GM18502 (cell line): ENCODE measurements around the gene BCAS1.

ENCODE experiments used
- ATAC-seq: cut with Tn5 transposase; IDR thresholded peaks from one replicate; pipeline ENCODE4 v1.9.1; 2021; ENCODE audit warnings: mild to moderate bottlenecking; ENCODE audit not compliant: unreplicated experiment, poor library complexity

The BCAS1 gene, protein sequence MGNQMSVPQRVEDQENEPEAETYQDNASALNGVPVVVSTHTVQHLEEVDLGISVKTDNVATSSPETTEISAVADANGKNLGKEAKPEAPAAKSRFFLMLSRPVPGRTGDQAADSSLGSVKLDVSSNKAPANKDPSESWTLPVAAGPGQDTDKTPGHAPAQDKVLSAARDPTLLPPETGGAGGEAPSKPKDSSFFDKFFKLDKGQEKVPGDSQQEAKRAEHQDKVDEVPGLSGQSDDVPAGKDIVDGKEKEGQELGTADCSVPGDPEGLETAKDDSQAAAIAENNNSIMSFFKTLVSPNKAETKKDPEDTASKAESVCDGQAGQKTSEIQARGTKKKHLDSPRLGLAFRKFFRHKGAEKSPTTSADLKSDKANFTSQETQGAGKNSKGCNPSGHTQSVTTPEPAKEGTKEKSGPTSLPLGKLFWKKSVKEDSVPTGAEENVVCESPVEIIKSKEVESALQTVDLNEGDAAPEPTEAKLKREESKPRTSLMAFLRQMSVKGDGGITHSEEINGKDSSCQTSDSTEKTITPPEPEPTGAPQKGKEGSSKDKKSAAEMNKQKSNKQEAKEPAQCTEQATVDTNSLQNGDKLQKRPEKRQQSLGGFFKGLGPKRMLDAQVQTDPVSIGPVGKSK

DNA sequence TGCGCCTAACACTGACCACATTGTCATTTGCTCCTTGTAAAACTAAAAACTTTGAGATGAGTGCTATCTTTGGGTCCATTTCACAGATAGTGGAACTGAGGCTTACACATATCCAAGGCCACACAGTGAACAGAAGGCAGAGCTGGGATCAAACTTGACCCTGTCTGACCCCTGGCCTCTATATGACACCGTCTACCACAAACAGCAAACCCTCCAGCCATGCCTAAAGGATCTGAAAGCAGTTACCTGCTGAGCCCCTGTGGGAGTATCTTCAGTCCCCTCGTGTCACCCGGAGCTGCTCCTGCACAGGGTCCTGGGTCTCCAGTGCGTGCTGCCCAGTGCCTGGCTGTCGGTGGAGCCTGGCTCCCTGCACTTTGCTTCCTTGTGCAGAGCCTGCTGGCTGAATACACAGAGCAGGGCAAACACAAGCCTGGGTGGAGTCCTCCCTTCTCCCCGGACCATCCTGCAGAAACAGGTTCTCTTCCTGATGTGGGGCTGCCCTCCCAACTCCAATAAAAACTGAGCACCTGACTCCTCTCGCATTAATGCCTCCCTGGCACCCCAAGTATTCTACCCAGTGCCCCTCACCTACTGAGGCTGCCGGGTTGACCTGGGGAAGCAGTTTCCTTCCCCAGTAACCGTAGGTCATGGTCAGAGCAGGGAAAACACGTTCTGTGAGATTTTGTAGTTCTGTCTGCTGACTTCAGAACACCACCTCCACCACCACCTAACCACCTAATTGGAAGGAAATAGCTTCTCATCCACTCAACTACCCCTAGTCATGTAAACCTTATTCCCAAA lies at the start of gene BCAS1:
Gene BCAS1 (minus strand): TSS at position 408 of the 801 bp plus-strand sequence. CDS start 11,876 bp downstream, outside the sequence.
- no peak for ATAC-seq

DNA sequence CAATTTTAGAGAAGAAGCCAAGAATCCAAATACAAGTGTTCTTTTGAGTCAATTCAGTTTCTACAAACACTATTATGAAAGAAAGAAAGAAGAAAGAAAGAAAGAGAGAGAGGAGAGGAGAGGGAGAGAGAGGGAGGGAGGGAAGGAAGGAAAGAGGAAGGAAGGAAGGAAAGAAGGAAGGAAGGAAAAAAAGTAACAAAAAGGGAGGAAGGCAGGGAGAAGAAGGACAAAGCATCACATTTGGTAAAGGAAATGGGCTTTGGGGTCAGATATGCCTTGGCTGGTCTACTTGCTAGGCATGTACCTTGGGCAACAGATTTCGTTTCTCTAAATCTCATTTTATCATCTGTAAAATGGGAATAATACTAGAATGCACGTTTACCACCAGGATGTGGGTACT lies 49.4 kb upstream of the BCAS1 start:
- ATAC-seq: no peak

DNA sequence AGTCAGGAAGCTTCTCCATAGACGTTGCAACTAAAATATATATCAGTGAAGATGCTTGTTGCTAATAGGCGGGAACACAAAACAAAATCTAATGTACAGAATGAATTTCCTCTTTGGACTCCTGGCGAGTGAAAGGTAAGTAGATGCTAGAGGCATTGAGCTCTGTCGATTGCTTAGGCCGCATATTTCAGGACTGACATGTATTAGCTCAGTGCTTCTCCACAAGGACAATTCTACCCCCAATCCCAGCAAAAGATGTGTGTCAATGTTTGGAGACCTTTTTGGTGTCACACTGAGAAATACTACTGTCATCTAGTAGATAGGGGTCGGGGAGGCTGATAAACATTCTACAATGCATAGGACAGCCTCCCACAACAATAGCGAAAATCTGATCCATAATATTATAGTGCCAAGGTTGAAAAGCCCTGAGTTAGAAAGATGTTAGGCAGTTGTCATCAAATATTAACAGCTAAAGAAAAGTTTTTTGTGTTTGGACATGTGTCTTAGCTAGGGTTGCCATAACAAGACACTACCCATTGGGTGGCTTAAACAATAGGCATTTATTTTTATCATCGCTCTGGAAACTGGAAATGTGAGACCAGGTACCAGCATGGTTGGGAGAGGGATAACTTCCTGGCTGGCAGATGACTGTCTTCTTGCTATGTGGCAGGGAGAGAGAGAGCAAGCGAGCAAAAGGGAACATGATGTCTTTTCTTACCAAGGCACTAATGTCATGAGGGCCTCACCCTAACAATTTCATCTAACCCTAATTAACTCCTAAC lies 48.0 kb upstream of the BCAS1 start:
- no peak for ATAC-seq

DNA sequence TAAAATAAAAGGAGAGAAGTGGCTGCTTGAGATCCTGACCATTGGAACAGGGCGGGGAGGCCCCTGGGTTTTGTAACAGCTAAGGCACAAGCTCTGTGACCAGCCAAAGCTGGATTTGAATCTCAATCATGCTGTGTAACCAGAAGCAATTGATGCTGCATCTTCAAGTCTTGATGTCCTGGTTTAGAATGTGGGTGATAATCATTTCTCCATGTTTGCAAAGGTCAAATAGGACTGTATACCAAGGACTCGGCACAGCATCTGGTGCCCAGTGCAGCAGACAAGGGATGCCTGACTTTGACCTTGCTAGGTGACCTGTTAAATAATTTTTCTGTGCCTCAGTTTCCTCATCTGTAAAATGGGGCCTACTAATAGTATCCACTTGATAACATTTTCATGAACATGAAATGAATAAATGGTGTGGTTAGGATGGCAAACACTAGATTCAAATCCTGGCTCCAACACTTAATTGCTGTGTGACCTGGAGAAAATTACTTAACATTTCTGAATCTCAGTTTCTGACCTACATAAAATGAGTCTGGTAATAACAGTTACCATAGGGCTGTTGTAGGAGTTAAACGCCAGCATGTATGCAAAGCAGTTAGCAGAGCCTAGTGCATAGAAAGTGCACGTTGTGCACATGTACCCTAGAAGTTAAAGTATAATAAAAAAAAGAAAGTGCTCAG lies 46.3 kb upstream of the BCAS1 start:
- no peak for ATAC-seq

DNA sequence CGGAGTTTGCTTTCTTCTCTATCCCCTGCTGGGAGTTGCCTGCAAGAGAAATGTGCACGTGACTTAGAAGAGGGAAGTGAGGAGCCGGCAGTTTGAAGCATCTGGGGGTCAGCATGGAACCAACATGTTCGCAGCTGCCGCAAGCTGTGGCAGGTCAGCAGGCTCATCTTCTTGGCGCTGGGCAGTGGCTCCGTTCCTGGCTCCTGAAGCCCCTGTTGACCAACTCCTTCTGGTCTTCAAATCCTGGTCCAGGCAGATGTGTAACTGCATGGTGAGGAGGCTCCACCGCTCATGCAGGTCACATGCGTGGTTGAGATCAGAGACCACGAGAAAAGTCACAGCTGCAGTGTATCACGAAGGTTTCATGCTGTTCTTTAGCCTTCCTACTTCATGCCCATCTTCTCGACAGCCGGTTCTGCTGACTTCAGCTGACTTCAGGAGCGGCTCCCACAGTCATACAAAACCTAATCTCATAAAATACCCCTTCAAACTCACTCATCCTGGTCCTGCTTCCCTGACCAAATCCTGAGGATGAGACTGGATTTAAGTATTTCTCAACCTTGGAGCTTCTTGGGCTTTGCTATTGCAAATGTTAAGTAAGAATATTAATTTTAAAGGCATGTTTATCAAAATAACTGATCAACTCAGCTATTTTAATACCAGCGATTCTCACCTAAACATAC lies 44.9 kb upstream of the BCAS1 start:
- ATAC-seq: no peak

DNA sequence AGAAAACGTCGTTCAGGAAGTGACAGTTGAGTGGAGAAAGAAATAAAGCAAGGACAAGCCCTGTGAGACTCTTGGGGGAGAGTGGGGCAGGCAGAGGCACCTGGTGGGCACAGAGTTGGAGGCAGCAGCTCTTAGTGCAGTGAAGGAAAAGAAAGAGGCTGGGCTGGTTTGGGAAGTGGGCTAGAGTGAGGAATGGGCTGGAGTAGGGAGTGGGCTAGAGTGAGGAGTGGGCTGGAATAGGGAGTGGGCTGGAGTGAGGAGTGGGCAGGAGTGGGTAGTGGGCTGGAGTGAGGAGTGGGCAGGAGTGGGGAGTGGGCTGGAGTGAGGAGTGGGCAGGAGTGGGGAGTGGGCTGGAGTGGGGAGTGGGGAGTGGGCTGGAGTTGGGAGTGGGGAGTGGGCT lies 43.7 kb upstream of the BCAS1 start:
- ATAC-seq: no peak

DNA sequence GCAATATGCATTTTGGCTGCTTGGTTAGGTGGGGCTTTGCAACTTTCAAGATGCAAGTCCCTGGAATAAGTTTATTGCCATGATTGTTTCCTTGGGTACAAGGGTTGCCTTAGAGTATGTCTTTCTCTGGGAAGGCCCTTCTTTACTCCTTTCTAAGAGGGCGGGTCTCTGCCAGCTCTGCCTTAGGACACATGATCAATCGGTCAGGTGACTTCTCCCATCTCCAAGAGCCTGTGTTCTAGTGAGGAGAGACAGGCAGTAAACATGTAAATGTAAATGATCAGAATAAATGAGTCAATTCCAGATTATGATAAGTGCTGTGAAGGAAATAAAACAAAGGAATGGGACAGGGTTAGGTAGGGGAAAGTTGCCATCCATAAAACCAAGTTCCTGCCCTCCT lies 43.2 kb upstream of the BCAS1 start:
- no peak for ATAC-seq

DNA sequence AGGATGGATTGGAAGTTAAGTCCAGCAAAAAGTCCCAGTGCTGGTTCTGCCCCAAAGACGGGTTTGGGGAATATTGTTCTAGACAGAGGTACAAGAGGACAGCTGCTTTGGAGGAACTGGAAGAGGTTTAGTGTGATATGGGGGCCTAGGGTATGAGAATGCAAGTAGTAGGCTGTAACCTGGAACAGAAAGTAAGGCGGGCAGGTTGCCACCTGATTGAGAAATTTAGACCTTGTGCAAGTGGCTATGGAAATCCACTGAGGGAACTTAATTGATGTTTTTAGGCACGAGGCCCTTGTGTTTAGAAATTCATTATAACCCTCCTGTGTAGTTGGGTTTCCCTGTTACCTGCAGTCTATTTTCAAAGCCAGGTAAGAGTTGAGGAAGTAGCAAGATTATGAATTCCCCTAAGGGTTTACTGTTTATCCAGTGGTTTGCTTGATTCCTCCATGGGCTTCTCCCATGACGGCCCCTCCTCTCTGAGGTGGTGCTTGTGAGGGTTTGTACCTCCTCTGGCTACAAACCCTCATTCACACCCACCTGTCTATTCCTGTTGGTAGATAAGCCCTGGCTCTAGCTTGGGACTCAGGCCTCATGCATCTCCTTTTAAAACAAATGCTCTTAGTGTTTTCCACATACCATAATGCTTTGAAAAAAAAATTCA lies 42.0 kb upstream of the BCAS1 start:
- no peak for ATAC-seq

DNA sequence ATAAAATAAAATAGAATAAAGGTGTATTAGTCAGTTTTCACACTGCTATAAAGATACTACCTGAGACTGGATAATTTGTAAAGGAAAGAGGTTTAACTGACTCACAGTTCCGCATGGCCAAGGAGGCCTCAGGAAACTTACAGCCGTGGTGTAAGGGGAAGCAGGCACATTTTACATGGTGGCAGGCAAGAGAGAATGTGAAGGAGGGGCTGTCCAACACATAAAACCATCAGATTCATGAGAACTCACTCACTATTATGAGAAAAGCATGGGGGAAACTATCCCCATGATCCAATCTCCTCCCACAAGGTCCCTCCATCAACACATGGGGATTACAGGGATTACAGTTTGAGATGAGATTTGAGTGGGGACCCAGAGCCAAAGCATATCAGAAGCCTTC lies 41.1 kb upstream of the BCAS1 start:
- ATAC-seq: no peak

DNA sequence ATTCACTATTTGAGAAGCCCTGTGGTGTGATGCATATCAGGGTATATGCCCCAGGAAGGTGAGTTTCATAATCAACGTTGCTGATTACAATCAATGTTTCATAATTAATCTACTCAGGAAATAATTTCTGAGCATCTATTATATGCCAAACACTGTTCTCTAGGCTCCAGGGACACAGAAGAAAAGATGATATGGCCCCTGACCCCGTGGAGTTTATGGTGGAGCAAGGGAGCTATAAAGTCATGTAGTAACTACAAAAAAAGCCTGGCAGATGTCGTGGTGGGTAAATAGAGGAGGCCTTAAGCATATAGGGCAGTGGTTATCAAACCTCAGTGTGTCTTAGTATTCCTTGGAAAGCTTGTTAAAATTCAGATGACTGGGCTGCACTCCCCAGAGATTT lies 40.1 kb upstream of the BCAS1 start:
- ATAC-seq: no peak

DNA sequence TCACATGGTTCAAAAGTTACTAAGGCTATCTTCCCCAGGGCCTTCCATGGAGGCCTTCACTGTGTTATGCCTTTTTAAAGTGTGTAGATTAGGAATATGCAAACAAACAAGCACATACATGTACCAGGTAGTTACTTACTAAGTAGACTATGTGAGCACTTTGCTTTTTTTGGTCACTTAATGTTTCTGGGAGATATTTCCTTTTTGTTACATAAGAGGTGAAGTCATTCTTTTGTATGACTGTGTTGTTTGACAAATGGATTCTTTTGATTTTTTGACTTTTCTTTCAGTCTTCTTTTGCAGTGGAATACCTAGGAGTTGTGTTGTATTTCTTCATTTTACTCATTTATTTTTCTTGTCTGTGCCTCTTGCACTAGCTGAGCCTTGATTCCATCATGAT lies 39.6 kb upstream of the BCAS1 start:
- ATAC-seq: no peak

DNA sequence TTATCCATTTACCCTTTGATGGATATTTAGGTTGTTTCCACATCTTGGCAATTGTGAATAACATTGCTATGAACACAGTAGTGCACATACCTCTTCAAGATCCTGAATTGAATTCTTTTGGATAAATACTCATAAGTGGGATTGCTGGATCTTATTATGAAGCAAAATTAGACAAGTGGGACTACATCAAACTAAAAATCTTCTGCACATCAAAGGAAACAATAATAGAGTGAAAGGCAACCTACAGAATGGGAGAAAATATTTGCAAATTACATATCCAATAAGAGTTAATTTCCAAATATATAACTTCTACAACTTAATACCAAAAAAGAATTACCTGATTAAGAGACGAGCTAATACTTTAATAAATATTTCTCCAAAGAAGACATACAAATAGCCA lies 38.4 kb upstream of the BCAS1 start:
- ATAC-seq: no peak

DNA sequence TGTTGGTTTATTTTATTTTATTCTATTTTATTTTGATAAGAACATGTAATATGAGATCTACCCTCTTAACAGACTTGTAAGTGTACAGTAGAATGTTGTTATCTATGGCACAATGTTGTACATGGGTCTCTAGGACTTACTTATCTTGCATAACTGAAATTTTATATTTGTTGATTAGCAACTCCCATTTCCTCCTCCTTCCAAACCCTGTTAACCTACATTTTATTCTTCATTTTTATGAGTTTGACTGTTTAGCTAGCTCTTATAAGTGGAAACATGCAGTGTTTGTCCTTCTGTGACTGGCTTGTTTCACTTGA lies 37.9 kb upstream of the BCAS1 start:
- no peak for ATAC-seq

DNA sequence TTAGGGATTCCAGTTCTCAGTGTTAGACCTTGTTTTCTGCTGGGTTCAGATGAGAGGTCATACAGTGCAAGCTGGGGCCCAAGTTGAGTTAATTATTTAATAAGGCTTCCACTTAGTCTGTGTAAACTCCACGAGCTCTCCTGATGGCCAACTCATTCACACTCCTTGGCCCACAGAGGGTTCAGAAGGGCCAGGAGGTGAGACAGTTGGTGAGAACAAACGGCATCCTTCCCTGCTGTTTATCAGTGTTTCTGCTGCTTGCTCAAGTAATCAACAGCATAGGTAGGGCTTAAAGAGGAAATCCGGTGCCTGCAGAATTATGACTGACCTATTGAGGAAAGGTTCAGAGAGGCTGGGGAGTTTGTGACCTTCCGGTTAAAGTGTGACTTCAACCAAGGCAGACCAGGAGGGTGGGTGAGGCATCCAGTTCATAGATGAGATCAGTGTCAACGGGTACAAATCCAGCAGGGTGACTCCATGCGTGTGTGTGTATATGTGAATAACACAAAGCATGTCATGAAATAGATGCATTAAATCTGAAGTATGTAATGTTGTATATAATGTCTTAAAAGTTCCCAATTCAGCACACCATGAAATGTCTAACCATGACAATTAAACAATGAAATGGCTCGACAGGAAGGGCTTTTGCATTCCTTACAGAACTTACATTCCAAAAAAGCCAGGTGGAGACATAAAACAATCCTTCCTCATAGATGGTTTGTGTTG lies 37.4 kb upstream of the BCAS1 start:
- ATAC-seq: no peak

DNA sequence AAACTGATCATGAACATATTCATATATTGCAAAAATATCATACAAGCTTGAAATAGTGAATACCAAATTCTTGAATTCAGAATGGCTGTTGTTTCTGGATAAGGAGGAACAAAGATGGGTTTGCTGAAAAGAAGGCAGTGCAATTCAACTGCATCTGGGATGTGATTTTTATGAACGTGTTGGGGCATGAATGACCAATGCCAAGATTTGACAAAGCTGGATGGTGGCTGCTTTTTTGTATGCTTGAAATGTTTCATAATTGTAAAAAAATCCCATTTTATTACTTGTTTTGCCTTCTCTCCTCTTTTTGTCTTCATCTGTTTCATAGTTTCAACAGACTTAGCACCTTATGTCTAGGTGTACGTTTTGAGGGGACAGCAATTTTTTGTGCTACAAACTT lies 36.8 kb upstream of the BCAS1 start:
- no peak for ATAC-seq

DNA sequence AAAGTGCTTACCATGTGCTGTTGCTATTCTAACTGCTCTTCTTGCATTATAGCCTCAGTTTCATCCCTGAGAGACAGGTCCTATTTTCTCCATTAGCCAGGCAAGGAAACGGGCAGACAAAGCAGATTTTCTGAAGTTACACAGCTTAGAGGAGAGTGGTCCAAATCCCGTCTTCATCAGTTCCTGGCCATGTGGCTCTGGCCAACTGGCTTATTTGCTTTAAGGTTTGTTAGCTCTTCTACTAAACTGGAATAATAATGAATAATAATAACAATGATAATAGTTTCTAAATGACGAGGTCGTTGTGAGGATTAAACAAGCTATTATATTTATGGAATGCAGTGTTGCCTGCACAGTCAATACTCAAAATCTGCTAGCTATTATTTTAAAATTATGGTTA lies 35.8 kb upstream of the BCAS1 start:
- ATAC-seq: no peak

DNA sequence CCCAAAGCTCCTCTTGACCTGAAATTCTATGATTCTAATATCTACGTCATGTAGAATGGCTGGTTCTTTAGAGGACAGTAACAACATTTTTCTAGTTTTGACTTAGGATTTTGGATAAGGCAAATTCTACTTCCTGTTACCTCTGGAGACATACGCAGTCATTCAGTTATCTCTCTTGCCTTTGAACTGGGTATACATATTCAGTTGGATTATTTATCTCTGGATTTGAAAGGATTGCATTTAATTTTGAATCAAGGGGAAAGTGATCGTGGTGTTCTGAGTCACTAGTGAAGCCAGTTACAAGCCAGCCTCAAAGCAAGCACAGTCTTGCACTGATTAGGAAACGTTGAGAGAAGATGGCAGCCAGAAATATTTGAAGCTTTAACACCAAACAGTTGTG lies 35.3 kb upstream of the BCAS1 start:
- no peak for ATAC-seq

DNA sequence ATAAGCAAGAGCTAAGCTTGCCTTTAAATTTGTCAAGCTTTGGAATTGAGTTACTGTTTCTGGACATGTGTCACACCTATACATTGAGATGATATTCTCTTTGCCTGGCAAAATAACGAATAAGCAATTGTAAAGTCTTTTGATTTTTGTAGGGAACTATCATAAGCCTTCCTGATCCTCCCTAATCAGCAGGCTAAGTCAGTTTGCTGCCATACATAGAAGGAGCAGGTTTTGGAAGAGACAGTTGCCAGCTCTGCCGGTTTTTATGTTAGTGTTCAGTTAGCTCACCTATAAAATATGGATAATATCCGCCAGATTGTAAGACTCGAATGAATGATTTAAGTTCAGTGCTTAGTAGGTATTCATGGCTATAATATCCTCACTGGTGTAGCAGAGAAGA lies 34.4 kb upstream of the BCAS1 start:
- no peak for ATAC-seq
